SK-N-MC (cell line): ENCODE results near the gene PCNT.

ENCODE experiments used
- EZH2 ChIP-seq: fragments of 200-600 bp; sonication (generic); IDR thresholded peaks from one replicate; pipeline ENCODE4 v1.6.1; 2017; ENCODE audit warnings: antibody characterized with exemption
- FOXP2 ChIP-seq: optimal IDR thresholded peaks from 2 replicates; pipeline ENCODE3; 2011; ENCODE audit warnings: mild to moderate bottlenecking, moderate library complexity; ENCODE audit not compliant: insufficient read depth; ENCODE audit errors: extremely low read length, control extremely low read depth
- POLR2AphosphoS5 ChIP-seq: IDR thresholded peaks from 2 replicates; pipeline ENCODE4 v1.6.1; 2012; ENCODE audit warnings: mild to moderate bottlenecking, low read depth, low read length, borderline replicate concordance

DNA sequence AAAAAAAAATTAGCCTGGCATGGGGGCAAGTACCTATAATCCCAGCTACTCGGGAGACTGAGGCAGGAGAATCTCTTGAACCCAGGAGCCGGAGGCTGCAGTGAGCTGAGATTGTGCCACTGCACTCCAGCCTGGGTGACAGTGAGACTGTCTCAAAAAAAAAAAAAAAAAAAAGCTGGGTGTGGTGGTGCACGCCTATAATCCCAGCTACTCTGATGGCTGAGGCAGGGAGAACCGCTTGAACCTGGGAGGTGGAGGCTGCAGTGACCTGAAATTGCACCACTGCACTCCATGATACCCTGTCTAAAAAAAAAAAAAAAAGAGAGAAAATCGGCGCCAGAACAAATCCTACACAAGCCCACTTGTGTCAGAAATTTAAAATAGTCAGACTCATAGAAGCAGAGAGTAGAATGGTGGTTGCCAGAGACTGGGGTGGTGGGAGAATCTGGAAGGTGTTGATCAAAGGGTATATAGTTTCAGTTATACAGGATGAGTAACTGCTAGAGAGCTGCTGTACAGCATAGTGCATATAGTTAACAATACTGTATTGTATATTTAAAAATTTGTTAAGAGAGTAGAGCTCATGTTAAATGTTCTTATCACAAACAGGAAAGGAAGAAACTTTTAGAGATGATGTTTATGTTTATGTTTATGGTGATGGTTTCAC lies 144.3 kb downstream of the PCNT start:
- no peak for TF ChIP-seq EZH2
- no peak for TF ChIP-seq POLR2AphosphoS5
- no peak for TF ChIP-seq FOXP2
